GM23338 (cell line): ENCODE data around the gene SEMA5A. TPM values are rescaled to one million over a fixed set of nuclear protein-coding genes. Genes with fewer than 3 reads are reported as not detected.

Experiments used
- ATAC-seq: fragments of 200-7000 bp; cut with Tn5 transposase; 3 replicates; pipeline ENCODE4 v1.9.1; 2020
- DNase-seq: peaks from one replicate; pipeline ENCODE4 v3.0.0-alpha.2; 2015; ENCODE audit warnings: low spot score
- H2AFZ ChIP-seq: fragments of 200-600 bp; sonication (generic); 2 replicates; pipeline ENCODE4 v1.8.0; 2016; ENCODE audit warnings: antibody characterized with exemption, mild to moderate bottlenecking, moderate library complexity
- H3F3A ChIP-seq: fragments of 200-600 bp; sonication (generic); replicated peaks from 2 replicates; pipeline ENCODE4 v1.8.0; 2017; ENCODE audit warnings: antibody characterized with exemption, mixed run types, low read depth
- H3K27ac ChIP-seq: fragments of 200-600 bp; sonication (generic); 2 replicates; pipeline ENCODE4 v1.6.1; 2016; ENCODE audit warnings: low read depth
- H3K27me3 ChIP-seq: fragments of 200-600 bp; sonication (generic); 2 replicates; pipeline ENCODE4 v1.8.0; 2016; ENCODE audit warnings: mild to moderate bottlenecking, mixed run types, moderate library complexity; ENCODE audit not compliant: insufficient read depth
- H3K36me3 ChIP-seq: fragments of 200-600 bp; sonication (generic); 2 replicates; pipeline ENCODE4 v1.8.0; 2016; ENCODE audit warnings: mild to moderate bottlenecking; ENCODE audit not compliant: insufficient read depth
- H3K4me1 ChIP-seq: fragments of 200-600 bp; sonication (generic); 2 replicates; pipeline ENCODE4 v1.8.0; 2016; ENCODE audit warnings: mild to moderate bottlenecking, moderate library complexity; ENCODE audit not compliant: insufficient read depth
- H3K4me2 ChIP-seq: fragments of 200-600 bp; sonication (generic); 2 replicates; pipeline ENCODE4 v1.7.1; 2017; ENCODE audit warnings: mixed run types
- H3K4me3 ChIP-seq: fragments of 200-600 bp; sonication (generic); 2 replicates; pipeline ENCODE4 v1.6.1; 2016; ENCODE audit warnings: mixed run types
- H3K79me2 ChIP-seq: fragments of 200-600 bp; sonication (generic); replicated peaks from 2 replicates; pipeline ENCODE4 v1.8.0; 2017; ENCODE audit warnings: mild to moderate bottlenecking; ENCODE audit not compliant: insufficient read depth
- H3K9me2 ChIP-seq: fragments of 200-600 bp; sonication (generic); 2 replicates; pipeline ENCODE4 v1.8.0; 2017; ENCODE audit not compliant: insufficient read depth
- H4K20me1 ChIP-seq: fragments of 200-600 bp; sonication (generic); replicated peaks from 2 replicates; pipeline ENCODE4 v1.8.0; 2017; ENCODE audit warnings: mild to moderate bottlenecking; ENCODE audit not compliant: insufficient read depth
- H3K27ac Mint-ChIP-seq: 2 replicates; pipeline ENCODE4 v1.8.0; 2020; ENCODE audit warnings: inconsistent platforms, mild to moderate bottlenecking, moderate library complexity, mixed read lengths
- H3K27me3 Mint-ChIP-seq: 3 replicates; pipeline ENCODE4 v1.8.0; 2022; ENCODE audit warnings: low read depth, mild to moderate bottlenecking, moderate library complexity, mixed read lengths, inconsistent platforms; ENCODE audit not compliant: insufficient read depth, poor library complexity
- H3K36me3 Mint-ChIP-seq: 3 replicates; pipeline ENCODE4 v1.8.0; 2021; ENCODE audit warnings: low read depth, mild to moderate bottlenecking, inconsistent platforms, moderate library complexity, mixed read lengths
- H3K4me1 Mint-ChIP-seq: 3 replicates; pipeline ENCODE4 v1.8.0; 2020; ENCODE audit warnings: mild to moderate bottlenecking, inconsistent platforms, mixed read lengths
- H3K4me3 Mint-ChIP-seq: 3 replicates; pipeline ENCODE4 v1.8.0; 2021; ENCODE audit warnings: moderate library complexity, mild to moderate bottlenecking, inconsistent platforms, mixed read lengths
- H3K9me3 Mint-ChIP-seq: 3 replicates; pipeline ENCODE4 v1.8.0; 2020; ENCODE audit warnings: moderate library complexity, mild to moderate bottlenecking, inconsistent platforms, mixed read lengths
- CREB1 ChIP-seq: fragments of 250-450 bp; sonication (Bioruptor Pico); IDR thresholded peaks from 2 replicates; pipeline ENCODE4 v1.5.0; 2020; ENCODE audit warnings: low read depth, mild to moderate bottlenecking, moderate library complexity
- EZH2phosphoT487 ChIP-seq: fragments of 200-600 bp; sonication (generic); IDR thresholded peaks from one replicate; pipeline ENCODE4 v1.8.1; 2018; ENCODE audit warnings: antibody characterized with exemption; ENCODE audit not compliant: unreplicated experiment
- JUNB ChIP-seq: IDR thresholded peaks from one replicate; pipeline ENCODE4 v1.6.1; 2016; ENCODE audit warnings: antibody characterized with exemption; ENCODE audit not compliant: unreplicated experiment
- POLR2AphosphoS5 ChIP-seq: IDR thresholded peaks from 2 replicates; pipeline ENCODE4 v1.6.1; 2016; ENCODE audit warnings: antibody characterized with exemption, low read depth
- STAT1 ChIP-seq: IDR thresholded peaks from one replicate; pipeline ENCODE4 v1.6.1; 2016; ENCODE audit warnings: antibody characterized with exemption; ENCODE audit not compliant: unreplicated experiment
- ZNF331 ChIP-seq: fragments of 250-450 bp; sonication (Bioruptor Pico); IDR thresholded peaks from 2 replicates; pipeline ENCODE4 v1.5.0; 2020; ENCODE audit warnings: low read depth, mild to moderate bottlenecking, moderate library complexity
- polyA plus RNA-seq: library from polyadenylated mRNA; unstranded; fragments of >200 nt; fragmentation: Nextera tagmentation; extraction: Ambion mirVana; gene quantifications from 2 replicates; pipeline ENCODE4 v1.2.1, GENCODE V29; 2016
- total RNA-seq: library from RNA; depleted of rRNA; stranded (reverse); fragments of >200 nt; shearing (Covaris generic); gene quantifications from 2 replicates; pipeline ENCODE4 v1.2.3, GENCODE V29; 2014
- TF ChIP-seq, protein P1 (sequence below): IDR thresholded peaks from one replicate; pipeline ENCODE4 v1.6.1; 2018; ENCODE audit warnings: antibody characterized with exemption; ENCODE audit not compliant: unreplicated experiment
- TF ChIP-seq, protein P2 (sequence below): IDR thresholded peaks from 2 replicates; pipeline ENCODE4 v1.6.1; 2016; ENCODE audit warnings: antibody characterized with exemption
- TF ChIP-seq, protein P3 (sequence below), 2 experiments: fragments of 200-600 bp in 1 of 2; sonication (generic) in 1 of 2; conservative IDR thresholded peaks; 2 replicates each; pipeline versions ENCODE4 v1.5.1 to v1.6.1; 2016 to 2017; ENCODE audit warnings: antibody characterized with exemption in 2 of 2, low read depth in 2 of 2, mild to moderate bottlenecking in 2 of 2, moderate library complexity in 1 of 2
- TF ChIP-seq, protein P4 (sequence below): fragments of 250-450 bp; sonication (Bioruptor Pico); IDR thresholded peaks from 2 replicates; pipeline ENCODE4 v1.5.0; 2020; ENCODE audit warnings: mild to moderate bottlenecking, moderate library complexity

SEMA5A gene
- total and polyA plus RNA-seq, 2 experiments from 2014 or later = 2.1 to 8.1 TPM

DNA sequence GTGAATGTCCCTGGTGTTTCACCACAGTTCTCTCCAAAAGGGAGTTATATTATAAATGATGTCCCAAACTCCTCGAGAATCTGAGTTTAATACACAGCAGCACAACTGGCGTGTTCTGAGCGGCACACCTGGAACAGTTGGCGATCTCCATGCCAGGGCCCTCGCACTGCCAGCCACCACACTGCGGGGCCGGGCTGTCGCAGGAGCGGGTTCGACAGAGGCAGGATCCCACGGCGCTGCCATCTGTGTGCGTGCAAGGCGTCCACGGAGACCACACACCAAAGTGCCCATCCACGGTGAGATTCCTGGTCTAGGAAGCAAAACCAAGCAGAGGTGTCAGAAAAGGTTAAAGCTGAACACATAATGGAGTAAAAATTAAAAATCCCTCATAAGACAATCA, 423.3 kb downstream of the SEMA5A start (continued):
- TF ChIP-seq, protein P1, sequence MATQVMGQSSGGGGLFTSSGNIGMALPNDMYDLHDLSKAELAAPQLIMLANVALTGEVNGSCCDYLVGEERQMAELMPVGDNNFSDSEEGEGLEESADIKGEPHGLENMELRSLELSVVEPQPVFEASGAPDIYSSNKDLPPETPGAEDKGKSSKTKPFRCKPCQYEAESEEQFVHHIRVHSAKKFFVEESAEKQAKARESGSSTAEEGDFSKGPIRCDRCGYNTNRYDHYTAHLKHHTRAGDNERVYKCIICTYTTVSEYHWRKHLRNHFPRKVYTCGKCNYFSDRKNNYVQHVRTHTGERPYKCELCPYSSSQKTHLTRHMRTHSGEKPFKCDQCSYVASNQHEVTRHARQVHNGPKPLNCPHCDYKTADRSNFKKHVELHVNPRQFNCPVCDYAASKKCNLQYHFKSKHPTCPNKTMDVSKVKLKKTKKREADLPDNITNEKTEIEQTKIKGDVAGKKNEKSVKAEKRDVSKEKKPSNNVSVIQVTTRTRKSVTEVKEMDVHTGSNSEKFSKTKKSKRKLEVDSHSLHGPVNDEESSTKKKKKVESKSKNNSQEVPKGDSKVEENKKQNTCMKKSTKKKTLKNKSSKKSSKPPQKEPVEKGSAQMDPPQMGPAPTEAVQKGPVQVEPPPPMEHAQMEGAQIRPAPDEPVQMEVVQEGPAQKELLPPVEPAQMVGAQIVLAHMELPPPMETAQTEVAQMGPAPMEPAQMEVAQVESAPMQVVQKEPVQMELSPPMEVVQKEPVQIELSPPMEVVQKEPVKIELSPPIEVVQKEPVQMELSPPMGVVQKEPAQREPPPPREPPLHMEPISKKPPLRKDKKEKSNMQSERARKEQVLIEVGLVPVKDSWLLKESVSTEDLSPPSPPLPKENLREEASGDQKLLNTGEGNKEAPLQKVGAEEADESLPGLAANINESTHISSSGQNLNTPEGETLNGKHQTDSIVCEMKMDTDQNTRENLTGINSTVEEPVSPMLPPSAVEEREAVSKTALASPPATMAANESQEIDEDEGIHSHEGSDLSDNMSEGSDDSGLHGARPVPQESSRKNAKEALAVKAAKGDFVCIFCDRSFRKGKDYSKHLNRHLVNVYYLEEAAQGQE = no peak
- TF ChIP-seq ZNF331 (CRISPR knock-in tag) = no peak
- no peak for TF ChIP-seq STAT1
- TF ChIP-seq, protein P2, sequence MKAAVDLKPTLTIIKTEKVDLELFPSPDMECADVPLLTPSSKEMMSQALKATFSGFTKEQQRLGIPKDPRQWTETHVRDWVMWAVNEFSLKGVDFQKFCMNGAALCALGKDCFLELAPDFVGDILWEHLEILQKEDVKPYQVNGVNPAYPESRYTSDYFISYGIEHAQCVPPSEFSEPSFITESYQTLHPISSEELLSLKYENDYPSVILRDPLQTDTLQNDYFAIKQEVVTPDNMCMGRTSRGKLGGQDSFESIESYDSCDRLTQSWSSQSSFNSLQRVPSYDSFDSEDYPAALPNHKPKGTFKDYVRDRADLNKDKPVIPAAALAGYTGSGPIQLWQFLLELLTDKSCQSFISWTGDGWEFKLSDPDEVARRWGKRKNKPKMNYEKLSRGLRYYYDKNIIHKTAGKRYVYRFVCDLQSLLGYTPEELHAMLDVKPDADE = no peak
- TF ChIP-seq, protein P3, sequence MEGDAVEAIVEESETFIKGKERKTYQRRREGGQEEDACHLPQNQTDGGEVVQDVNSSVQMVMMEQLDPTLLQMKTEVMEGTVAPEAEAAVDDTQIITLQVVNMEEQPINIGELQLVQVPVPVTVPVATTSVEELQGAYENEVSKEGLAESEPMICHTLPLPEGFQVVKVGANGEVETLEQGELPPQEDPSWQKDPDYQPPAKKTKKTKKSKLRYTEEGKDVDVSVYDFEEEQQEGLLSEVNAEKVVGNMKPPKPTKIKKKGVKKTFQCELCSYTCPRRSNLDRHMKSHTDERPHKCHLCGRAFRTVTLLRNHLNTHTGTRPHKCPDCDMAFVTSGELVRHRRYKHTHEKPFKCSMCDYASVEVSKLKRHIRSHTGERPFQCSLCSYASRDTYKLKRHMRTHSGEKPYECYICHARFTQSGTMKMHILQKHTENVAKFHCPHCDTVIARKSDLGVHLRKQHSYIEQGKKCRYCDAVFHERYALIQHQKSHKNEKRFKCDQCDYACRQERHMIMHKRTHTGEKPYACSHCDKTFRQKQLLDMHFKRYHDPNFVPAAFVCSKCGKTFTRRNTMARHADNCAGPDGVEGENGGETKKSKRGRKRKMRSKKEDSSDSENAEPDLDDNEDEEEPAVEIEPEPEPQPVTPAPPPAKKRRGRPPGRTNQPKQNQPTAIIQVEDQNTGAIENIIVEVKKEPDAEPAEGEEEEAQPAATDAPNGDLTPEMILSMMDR (conservative IDR thresholded peaks at IDR 0.05; ENCODE audit: low read depth in 2 of 2) = no peak
- no peak for TF ChIP-seq POLR2AphosphoS5
- no peak for TF ChIP-seq EZH2phosphoT487
- no peak for TF ChIP-seq JUNB

DNA sequence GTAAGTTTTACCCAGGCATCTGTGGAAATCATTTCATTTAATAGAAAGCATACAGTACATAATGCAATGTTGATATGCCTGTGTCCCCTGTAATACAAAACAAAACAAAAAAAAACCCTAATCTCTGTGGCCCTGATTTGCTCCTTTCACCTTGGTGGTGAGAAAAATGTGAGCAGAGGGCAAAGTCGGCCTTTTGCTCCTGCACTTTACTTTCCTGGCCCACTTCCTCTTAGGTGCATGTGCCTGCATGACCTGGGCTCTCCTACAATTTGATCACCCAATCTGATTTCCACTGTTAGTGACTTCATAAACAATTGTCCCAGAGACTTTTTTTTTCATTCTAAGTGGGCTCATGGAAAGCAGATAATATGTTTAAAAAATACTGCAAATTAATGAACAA, 424.3 kb downstream of the SEMA5A start:
- no peaks in the 10 kb centered on the region; the same call in 2 of the 3 replicates for H3K4me1 Mint-ChIP-seq
- ATAC-seq = no peak
- H3K4me3 ChIP-seq = no peak overlapping the region
- TF ChIP-seq POLR2AphosphoS5 = no peak
- TF ChIP-seq ZNF331 (CRISPR knock-in tag) = no peak
- no peak for TF ChIP-seq EZH2phosphoT487
- TF ChIP-seq, protein P4, sequence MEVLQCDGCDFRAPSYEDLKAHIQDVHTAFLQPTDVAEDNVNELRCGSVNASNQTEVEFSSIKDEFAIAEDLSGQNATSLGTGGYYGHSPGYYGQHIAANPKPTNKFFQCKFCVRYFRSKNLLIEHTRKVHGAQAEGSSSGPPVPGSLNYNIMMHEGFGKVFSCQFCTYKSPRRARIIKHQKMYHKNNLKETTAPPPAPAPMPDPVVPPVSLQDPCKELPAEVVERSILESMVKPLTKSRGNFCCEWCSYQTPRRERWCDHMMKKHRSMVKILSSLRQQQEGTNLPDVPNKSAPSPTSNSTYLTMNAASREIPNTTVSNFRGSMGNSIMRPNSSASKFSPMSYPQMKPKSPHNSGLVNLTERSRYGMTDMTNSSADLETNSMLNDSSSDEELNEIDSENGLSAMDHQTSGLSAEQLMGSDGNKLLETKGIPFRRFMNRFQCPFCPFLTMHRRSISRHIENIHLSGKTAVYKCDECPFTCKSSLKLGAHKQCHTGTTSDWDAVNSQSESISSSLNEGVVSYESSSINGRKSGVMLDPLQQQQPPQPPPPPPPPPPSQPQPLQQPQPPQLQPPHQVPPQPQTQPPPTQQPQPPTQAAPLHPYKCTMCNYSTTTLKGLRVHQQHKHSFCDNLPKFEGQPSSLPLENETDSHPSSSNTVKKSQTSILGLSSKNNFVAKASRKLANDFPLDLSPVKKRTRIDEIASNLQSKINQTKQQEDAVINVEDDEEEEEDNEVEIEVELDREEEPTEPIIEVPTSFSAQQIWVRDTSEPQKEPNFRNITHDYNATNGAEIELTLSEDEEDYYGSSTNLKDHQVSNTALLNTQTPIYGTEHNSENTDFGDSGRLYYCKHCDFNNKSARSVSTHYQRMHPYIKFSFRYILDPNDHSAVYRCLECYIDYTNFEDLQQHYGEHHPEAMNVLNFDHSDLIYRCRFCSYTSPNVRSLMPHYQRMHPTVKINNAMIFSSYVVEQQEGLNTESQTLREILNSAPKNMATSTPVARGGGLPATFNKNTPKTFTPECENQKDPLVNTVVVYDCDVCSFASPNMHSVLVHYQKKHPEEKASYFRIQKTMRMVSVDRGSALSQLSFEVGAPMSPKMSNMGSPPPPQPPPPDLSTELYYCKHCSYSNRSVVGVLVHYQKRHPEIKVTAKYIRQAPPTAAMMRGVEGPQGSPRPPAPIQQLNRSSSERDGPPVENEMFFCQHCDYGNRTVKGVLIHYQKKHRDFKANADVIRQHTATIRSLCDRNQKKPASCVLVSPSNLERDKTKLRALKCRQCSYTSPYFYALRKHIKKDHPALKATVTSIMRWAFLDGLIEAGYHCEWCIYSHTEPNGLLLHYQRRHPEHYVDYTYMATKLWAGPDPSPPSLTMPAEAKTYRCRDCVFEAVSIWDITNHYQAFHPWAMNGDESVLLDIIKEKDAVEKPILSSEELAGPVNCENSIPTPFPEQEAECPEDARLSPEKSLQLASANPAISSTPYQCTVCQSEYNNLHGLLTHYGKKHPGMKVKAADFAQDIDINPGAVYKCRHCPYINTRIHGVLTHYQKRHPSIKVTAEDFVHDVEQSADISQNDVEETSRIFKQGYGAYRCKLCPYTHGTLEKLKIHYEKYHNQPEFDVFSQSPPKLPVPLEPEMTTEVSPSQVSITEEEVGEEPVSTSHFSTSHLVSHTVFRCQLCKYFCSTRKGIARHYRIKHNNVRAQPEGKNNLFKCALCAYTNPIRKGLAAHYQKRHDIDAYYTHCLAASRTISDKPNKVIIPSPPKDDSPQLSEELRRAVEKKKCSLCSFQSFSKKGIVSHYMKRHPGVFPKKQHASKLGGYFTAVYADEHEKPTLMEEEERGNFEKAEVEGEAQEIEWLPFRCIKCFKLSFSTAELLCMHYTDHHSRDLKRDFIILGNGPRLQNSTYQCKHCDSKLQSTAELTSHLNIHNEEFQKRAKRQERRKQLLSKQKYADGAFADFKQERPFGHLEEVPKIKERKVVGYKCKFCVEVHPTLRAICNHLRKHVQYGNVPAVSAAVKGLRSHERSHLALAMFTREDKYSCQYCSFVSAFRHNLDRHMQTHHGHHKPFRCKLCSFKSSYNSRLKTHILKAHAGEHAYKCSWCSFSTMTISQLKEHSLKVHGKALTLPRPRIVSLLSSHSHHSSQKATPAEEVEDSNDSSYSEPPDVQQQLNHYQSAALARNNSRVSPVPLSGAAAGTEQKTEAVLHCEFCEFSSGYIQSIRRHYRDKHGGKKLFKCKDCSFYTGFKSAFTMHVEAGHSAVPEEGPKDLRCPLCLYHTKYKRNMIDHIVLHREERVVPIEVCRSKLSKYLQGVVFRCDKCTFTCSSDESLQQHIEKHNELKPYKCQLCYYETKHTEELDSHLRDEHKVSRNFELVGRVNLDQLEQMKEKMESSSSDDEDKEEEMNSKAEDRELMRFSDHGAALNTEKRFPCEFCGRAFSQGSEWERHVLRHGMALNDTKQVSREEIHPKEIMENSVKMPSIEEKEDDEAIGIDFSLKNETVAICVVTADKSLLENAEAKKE (CRISPR knock-in tag) = no peak
- no peak for TF ChIP-seq CREB1 (CRISPR knock-in tag)

More for the DNA sequence above, 424.3 kb downstream of the SEMA5A start:
- Histone ChIP-seq H3K4me2 (no peak overlapping the region), H3K79me2 (no peaks in the 10 kb centered on the region), H3K27ac (no peak overlapping the region), H3K4me1 (no peaks in the 10 kb centered on the region), H3K9me2 (0 out of 2 replicates have a peak, but pooled peaks cover 3% of the 10 kb centered on the region), H4K20me1 (no peaks in the 10 kb centered on the region), H3F3A (no peaks in the 10 kb centered on the region), H2AFZ (no peak overlapping the region), H3K27me3 (no peaks in the 10 kb centered on the region), H3K36me3 (no peaks in the 10 kb centered on the region)
- Mint-ChIP-seq H3K4me3 (no peak overlapping the region), H3K9me3 (peaks cover 2% of the 10 kb centered on the region; the same call in 1 of the 3 replicates), H3K27ac (no peak overlapping the region), H3K27me3 (peaks cover 5% of the 10 kb centered on the region), H3K36me3 (no peaks in the 10 kb centered on the region)
- DNase-seq = no peak
